Activated CD4-positive, alpha-beta T cell treated with anti-CD3 and anti-CD28 coated beads for 4 hours (primary cell): ENCODE data around the gene PLXDC1.
"Not testable (repeated sequence)": the region's sequence is repeated elsewhere in the genome, so short reads cannot be mapped to it uniquely, and the experiment has no call there.

ENCODE experiments used
- DNase-seq, 2 donors: peaks; one replicate each; pipeline ENCODE4 v3.0.0-alpha.2; 2020

PLXDC1 gene

DNA sequence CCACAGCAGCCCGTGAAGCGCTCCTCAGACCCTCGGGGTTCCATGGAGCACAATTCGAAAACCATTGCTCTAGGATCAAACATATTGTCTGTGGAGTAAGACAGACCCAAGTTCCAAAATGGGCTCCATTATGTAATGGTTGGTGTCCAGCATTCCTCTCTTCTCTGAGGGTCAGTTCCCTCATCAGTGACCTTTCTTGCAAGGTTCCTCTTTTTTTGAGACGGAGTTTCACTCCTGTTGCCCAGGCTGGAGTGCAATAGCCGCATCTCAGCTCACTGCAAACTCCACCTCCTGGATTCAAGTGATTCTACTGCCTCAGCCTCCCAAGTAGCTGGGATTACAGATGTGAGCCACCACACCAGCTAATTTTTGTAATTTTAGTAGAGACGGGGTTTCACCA is 28.4 kb downstream of the PLXDC1 start:
- no peak for DNase-seq

DNA sequence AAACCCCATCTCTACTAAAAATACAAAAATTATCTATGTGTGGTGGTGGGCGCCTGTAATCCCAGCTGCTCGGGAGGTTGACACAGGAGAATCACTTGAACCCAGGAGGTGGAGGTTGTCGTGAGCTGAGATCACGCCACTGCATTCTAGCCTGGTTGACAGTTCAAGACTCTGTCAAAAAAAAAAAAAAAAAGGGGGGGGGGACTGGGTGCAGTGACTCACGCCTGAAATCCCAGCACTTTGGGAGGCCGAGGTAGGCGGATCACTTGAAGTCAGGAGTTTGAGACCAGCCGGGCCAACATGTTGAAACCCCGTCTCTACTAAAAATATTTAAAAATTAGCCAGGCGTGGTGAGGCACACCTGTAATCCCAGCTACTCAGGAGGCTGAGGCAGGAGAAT is 29.5 kb downstream of the PLXDC1 start:
- DNase-seq: not testable (repeated sequence)

DNA sequence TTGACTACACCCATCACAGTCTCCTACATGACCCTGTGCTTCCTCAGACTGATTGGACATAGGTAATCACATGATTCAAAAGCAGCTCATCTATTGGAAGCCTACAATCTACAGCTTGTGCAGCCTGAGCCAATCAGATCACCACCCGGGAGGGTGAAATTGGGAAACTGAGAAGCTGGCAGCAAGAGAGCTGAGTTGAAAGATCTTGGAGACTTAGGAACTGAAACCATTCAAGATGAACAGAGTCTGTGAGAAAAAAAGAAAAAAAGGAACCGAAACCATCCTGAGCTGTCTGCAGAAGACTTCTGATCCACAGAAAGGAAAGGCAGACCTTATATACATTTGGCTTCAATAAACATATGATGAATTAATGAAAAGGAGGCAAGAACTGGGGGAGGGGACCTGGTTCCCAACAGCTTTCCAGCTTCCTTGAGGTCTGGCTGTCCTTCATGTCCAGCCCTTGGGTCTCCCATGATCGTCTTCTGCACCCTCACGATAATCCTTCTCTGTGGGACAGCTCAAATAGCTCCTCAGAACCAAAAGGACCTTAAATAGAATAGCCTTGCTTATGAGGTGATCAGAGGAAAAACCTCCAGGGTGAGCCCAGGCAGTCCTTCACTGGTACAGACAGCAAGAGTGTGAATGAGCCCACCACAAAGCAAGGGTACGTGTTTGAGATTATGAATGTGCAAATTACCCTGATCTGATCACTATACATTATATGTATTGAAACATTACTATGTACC is 32.6 kb downstream of the PLXDC1 start:
- DNase-seq: no peak

DNA sequence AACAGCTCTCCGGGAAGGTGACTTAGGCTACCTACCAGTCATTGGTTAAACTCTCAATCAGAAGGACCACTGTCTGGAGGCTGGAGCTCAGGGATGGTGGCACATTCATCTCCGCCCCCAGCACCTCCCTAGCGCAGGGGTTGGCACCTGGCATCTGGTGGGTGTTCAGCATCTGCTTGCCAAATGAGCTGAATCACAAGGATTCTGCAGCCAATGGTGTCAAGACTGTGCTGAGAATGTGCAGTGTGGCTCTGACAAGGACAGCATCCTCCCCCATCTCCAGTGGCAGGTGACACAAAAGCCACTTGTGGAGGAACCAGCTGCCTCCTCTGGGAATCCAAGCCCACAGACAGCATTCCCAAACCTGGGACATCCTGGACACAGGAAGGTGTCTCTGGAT is 35.2 kb downstream of the PLXDC1 start:
- DNase-seq: no peak

DNA sequence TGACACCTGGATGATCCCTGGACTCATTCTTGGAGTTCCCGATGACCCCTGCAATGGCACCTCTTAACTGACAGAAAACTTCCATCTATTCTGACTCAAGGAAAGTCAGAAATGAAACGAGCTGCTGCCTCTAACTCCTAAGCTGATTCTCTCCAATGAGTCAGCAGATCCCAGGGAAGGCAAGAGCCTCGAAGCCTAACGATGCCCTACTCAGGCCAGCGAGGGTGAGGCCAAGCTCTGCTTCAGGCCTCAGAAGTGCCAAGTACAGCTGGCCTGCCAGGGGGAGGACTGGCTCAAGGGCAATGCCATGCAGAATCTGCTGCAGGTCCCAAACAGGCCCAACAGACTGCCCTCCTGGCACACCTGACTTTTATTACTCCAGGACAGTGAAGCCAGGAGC is 36.3 kb downstream of the PLXDC1 start:
- DNase-seq: no peak

DNA sequence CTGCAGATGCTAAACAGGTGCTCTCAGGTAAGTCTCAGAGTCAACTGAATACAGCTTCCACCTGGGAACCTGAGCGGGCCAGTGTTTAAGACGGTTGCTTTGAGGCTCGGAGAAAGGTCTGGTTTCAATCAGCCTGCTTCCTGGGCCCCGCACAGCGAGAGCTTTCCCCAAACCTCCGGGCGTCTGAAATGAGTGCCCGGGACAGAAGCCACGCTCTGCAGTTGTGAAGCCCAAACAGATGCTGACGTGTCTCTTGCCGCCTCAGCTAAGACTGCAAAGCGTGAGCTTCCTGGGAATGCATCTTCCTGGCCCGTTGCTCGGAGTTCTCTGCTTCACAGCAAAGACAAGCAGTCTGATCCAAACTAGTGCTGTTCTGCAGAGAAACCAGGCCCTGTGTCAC is 36.7 kb downstream of the PLXDC1 start:
- DNase-seq: no peak

DNA sequence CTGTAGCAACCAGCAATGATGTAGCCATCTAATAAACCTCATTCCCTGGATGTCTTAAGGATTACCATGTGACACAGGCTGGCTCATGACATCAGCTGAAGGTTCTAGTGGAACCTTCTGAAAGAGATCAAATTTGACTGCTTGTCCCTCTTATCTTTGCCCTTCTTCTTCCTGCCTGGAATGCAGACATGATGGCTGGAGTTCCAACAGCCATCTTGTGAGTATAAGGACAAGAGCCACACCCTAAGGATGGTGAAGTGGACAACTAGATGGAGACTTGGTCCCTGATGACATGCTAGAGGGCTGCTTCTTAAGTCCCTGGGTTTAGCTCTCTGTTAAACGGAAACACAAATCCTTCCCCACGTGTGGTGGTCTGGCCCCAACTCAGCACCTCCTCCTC is 37.6 kb downstream of the PLXDC1 start:
- DNase-seq: no peak

DNA sequence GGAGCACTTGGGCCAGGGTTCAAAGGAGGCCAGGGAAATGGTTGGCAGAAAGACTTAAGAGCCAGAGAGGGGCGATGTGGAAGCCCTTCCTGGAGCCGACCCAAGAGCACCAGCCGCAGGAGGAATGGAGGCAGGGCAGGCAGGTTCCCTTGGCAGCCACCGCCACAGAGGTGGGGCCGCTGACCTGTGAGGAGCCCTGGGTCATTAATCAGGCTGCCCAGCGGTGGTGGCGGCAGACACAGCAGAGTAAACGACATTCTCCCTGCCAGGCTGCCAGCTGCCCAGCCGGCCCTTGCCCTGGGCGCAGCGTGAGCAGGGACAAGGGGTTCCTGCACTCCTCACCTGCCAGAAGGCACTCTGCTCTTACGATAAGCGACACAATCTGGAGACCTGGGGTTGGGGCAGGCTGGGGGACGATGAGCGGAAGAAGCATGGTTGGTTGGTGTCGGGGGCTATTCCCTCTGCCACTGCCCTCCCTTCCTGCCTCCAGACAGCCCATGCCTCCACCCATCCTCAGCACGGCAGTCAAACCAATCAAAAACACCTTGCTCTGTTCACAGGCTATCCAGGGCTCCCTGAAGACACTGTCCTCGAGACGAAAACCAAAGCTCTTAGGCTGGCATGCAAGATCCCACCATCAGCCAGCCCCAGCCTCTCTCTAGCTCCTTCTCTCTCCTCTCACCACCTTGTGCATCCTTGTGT is 40.9 kb downstream of the PLXDC1 start:
- no peak for DNase-seq

DNA sequence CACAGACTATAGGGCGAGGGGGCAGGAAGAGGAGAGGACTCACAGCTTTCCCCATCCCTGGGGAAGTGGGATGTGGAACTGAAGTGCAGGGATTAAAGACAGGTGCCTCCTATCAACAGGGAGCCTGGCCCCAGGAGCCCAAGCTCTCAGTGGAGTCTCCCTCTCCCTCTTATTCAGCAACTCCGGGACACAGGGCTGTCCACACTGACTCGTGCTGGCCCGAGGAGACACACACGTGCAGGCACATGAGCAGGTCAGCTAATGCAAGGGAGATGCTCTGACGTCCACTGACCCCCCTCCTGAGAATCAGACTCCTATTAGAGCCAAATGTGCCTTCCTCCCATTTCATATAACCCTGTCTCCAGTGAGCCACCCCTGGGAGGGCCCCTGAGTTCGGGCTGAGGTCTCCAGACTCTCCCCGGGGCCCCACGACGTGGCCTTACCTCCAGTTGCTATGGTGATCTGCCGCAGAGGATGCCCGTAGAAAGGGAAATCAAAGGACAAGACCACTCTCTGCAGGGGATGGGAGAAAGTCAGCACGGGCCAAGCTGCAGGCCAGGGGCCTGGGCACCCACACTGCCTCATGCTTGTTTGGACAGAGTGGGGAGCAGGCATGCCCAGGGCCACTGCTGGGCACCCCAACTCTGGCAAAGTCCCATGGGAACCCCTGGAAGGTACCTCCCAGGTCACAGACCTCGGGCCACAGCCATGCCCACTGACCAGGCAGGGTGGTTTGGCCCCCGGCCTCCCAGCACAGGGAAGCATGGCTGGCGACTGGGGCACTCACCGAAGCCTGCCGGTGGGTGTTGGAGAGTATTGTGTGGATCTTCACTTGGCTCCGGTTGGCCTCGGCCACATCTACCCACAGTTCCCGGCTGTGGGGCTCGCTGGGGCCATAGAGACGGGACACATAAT is 42.7 kb downstream of the PLXDC1 start:
- no peak for DNase-seq

DNA sequence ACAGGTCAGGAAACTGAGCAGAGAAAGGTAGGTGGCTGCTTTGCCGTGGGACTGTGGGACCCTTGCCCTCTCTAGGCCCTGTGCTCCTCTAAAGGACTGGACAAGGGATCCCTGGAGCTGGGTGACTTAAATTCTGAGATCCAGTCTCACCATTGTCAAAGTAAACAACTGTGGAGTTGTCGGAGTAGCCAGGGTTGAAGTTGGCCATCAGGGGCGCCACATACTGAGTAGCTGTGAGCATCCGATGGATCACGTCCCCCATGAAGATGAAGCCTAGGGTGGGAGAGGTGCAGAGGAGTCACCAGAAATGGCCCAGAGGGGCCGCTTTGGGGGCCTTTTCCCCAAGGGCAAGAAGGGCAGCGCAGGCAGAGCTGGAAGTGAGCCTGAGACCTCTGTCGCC is 43.5 kb downstream of the PLXDC1 start:
- no peak for DNase-seq

DNA sequence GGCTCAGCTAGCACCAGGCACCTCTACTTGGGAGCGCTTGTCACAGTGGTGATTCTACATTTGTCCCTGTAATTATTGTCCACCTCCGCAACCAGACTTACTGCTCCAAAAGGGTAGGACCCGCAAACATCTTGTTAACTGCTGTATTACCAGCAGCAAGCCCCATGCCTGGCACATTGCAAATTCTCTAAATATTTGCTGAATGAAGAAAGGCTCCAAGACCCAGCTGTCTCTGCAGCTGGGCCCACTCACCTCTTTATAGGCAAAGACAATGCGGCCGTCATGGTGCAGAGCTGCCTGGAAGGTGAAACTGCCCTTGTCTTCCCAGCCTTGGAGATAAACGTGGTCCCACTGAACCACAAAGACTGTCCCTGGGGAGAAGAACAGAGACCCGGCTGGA is 44.3 kb downstream of the PLXDC1 start:
- no peak for DNase-seq

DNA sequence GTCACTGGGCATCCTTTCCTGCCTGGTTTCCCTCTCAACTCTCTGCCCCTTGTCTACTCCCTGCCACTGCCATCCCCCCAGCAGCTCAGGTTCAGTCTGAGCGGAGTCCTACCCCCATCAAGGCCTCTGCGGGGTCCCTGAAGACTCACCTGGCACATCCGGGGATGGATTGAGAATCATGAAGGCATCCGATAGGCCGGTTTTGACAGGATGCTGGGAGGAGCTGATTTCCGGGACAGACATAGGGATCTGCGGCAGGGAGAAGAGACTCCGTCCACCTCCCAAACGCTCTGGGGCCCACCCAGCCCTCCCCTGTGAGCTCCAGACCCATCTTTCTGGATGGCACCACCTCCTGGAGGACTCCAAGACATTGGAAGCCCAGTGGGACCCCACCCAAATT is 45.7 kb downstream of the PLXDC1 start:
- no peak for DNase-seq

DNA sequence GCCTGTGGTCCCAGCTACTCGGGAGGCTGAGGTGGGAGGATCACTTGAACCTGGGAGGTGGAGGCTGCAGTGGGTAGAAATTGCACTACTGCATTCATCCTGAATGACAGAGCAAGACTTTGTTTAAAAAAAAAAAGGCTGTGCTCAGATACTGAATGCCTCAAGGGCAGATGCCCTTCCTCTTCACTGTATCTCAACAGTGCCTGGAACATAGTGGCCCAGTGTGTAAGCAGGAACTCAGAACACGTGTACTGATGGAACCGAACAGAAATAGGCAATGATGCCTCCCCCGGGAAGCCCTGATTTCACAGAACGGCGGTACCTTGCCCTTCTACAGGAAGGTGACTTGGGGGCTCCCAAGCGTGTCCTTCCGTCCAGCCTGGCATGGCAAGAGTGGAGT is 46.8 kb downstream of the PLXDC1 start:
- DNase-seq: no peak

DNA sequence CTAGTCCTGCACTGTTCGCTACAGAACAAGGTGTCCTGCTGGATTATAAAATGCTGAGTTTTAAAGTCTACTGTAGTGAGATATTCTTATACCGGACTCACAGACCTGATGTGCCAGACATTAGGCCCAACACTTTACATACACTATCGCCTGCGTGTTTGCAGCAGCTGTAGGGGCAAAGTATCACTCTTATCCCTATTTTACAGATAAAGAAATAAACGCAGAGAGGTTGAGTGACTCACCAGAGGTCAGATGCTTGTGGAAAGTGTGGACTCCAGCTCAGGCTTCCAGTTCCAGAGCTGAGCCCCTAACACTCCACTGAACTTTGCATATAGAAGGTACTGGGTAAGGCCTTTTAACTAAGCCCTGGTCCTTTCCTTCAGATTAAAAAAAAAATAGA is 47.4 kb downstream of the PLXDC1 start:
- DNase-seq: no peak

DNA sequence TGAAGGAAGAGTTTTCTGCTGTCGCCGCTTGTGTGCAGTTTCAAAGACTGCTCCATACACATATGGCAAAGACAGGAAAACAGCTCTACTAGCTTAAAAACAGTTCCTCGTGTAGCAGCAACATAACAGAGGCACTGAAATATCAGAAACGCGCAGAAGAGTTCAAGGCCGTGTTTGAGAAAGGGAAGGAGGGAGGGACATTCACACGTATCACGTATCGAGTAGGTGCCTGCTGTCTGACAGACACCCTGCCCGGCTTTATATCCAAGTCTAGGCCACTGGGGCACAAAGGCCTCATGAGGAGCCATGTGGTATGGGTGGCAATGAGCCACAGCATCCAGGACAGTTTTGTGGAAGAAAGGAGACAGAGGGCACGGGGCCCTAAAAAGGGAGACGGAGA is 50.3 kb downstream of the PLXDC1 start:
- no peak for DNase-seq

DNA sequence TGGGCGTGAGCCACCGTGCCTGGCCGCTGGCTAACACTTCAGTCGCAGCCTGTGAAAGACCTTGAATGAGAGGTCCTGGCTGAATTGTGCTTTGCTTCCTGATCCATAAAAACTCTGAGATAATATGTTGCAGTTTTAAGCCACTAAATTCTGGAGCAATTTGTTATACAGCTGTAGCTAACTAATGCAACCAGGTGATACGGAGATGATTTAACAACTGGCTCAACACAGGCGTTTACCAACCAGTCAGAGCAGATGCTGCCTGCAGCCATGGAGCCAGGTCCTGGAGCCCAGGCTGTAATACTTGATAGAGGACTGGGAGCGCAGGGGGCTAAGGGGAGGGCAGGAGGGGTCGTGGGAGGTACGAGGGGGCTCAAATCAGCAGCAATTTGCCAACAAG is 50.9 kb downstream of the PLXDC1 start:
- DNase-seq: no peak

DNA sequence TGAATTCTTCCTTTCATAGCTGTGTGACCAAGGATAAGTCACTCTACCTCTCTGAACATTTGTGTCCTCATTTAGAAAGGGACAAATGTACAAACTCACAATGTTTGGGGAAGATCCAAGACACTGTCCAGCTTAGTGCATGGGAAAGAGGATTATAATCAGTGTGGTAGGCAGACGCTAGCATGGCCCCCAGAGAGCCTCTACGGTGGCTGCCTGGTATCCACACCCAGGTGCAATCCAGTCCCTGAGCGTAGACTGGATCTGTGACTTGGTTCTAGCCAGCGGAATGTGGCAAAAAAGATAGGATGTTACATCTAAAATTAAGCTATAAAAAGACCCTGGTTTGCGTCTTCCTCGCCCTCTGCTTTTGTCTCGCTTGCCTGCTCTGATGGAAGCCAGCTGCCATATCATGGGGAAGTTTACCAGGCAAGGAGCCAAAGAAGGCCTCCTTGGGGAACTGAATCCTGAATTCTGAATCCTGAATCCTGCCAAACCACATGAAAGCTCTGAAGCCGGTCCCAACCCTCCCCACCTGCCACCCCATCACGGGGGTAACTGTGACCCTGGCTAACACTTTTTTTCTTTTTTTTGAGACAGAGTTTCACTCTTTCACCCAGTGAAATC is 51.7 kb downstream of the PLXDC1 start:
- DNase-seq: no peak

DNA sequence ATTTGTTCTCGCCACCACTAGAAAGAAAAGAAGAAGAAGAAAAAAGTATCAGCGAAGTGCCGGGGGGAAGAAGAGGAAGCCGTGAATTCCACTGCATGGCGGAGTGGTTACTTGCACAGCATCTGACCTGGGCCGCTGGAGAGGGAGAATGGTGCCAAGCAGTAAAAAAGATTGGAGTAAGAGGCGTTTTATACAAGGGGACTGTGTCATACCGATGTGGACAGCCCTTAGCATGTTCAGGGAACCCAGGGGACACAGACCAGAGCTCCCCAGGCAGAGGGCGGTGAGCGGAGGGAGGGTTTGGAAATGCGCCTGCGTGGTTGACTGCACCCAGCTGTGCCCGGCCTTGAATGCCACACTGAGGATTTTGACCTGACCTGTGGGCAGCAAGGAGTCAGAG is 52.8 kb downstream of the PLXDC1 start:
- no peak for DNase-seq

DNA sequence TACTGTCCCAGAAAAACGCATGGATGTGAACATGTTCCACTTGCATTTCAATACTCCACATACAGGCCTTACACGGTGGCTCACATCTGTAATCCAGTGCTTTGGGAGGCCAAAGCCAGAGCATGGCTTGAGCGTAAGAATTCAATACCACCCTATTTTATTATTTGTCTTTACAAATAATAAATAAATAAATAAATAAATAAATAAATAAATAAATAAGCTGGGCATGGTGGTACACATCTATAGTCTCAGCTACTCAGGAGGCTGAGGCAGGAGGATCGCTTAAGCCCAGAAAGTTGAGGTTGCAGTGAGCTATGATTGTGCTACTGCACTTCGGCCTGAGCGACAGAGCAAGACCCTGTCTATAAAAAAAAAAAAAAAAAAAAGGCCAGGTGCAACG is 53.9 kb downstream of the PLXDC1 start:
- DNase-seq: no peak

DNA sequence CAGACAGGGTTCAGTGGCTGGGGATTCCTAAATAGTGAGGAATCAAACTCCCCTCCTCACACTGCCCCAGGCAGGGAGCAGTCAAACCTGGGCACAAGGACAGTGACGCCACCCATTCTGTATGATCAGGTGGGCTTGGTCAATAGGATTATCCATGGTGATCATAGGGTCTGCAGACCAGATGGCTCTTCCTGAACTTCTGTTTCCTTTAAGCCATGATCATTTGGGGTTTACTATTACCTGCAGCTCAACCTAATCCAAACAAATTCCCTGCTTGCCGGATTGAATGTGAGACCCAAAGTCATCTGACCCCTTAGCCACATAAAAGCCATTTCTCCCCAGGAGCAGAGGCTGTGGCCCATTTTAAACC is 54.3 kb downstream of the PLXDC1 start:
- no peak for DNase-seq

DNA sequence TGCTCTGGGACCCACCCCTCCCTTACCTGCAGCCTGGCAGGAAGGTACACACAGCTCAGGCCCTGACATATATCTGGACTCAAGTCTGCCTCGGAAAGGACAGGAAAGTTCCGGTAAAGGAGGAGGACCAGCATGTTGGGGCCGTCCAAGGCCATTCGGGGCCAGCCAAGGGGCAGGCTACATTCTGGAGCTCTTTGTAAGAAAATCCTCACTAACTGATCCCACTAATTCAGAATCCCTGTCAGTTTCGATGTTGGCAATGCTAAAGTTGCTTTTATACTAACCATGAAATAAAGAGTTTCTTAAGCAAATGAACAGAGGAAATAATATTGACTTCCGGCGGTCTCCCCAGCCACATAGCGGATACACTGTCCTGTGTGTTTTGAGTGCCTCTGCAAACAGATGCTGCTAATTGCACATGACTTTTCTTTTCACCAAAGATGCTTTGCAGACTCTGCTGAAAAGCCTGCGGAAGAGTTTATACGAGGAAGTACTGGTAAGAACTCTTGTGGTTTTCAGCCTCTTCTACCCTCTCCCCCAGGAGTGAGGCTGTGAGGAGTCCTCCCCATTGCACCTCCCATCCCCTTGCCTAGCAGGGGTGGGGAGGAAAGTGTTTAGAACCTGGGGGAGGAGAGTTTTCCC is 54.8 kb downstream of the PLXDC1 start:
- peak in 1 of 2 donors; percentile 13 for DNase-seq

DNA sequence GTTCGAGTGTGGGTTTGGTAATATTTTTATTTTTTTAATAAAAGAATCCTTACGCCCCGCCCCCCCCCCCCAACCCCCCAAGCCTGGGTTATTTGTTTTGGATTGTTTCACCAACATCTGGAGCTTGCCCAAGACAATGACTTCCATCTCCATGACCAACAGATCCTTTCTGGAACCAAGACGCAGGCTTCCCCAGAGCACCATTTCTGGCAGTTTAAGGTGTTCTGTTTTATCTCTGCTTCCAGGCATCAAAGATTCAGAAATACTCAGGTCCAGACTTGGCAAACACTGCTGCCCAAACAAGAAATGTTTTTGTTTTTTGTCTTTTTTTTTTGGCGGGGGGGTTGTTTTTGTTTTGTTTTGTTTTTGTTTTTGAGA is 56.1 kb downstream of the PLXDC1 start:
- DNase-seq: no peak
